CD4-positive, alpha-beta T cell treated with Interleukin-1 beta for 1 hour (primary cell): Measurements from ENCODE around the gene CIBAR2.
A peak's percentile ranks its signal among the peaks of the same experiment; 100 is the strongest.
"Not testable (repeated sequence)": the region's sequence is repeated elsewhere in the genome, so short reads cannot be mapped to it uniquely, and the experiment has no call there.

Experiments used
- DNase-seq, 2 donors: peaks; one replicate each; pipeline ENCODE4 v3.0.0-alpha.2; 2020 to 2022

The CIBAR2 gene

GRCh38 chr16:85127379-85127723, 15.1 kb upstream of the CIBAR2 start:
- no peak for DNase-seq

GRCh38 chr16:85126705-85127378, 14.6 kb upstream of the CIBAR2 start:
- no peak for DNase-seq

GRCh38 chr16:85126394-85126704, 14.1 kb upstream of the CIBAR2 start:
- no peak for DNase-seq

- no peak for DNase-seq
Observed at GRCh38 chr16:85125570-85126393, 13.5 kb upstream of the CIBAR2 start.

- DNase-seq, result no peak
Observed at GRCh38 chr16:85124636-85125346, 12.5 kb upstream of the CIBAR2 start.

GRCh38 chr16:85123891-85124635, 11.8 kb upstream of the CIBAR2 start:
- no peak for DNase-seq

- DNase-seq, result not testable (repeated sequence)
Observed at GRCh38 chr16:85123441-85123840, 11.2 kb upstream of the CIBAR2 start.

GRCh38 chr16:85120006-85120340, 7.7 kb upstream of the CIBAR2 start:
- DNase-seq, result no peak

- no peak for DNase-seq
Observed at GRCh38 chr16:85117418-85117817, 5.1 kb upstream of the CIBAR2 start.

- peak; percentile 78 to 80 for DNase-seq
Observed at GRCh38 chr16:85114909-85115567, 2.8 kb upstream of the CIBAR2 start.

- no peak for DNase-seq
Observed at GRCh38 chr16:85113913-85114312, 1.6 kb upstream of the CIBAR2 start.

GRCh38 chr16:85113168-85113733, 979 bp upstream of the CIBAR2 start:
- no peak for DNase-seq

GRCh38 chr16:85111184-85111583, 1.1 kb downstream of the CIBAR2 start:
- no peak for DNase-seq

GRCh38 chr16:85110105-85110504, 2.2 kb downstream of the CIBAR2 start:
- DNase-seq, result no peak

- DNase-seq, result no peak
Observed at GRCh38 chr16:85107532-85107931, 4.7 kb downstream of the CIBAR2 start.

- DNase-seq, result no peak
Observed at GRCh38 chr16:85107083-85107482, 5.2 kb downstream of the CIBAR2 start.

GRCh38 chr16:85105475-85105874, 6.8 kb downstream of the CIBAR2 start:
- DNase-seq, result no peak

GRCh38 chr16:85104821-85105391, 7.4 kb downstream of the CIBAR2 start:
- peak; percentile 44 to 49 for DNase-seq

GRCh38 chr16:85104147-85104546, 8.1 kb downstream of the CIBAR2 start:
- no peak for DNase-seq

- DNase-seq, result no peak
Observed at GRCh38 chr16:85103114-85104079, 8.9 kb downstream of the CIBAR2 start.
